CD4-positive, CD25-positive, alpha-beta regulatory T cell (primary cell): ENCODE results near the gene RIMBP2. TPM values are rescaled to one million over a fixed set of nuclear protein-coding genes. Genes with fewer than 3 reads are reported as not detected.
A peak's percentile ranks its signal among the peaks of the same experiment; 100 is the strongest.

ENCODE experiments used
- ATAC-seq, 2 donors: fragments of 150-1000 bp; cut with Tn5 transposase; one replicate each; pipeline ENCODE4 v1.10.0; 2021; ENCODE audit warnings: low read depth in 2 of 2, moderate number of reproducible peaks in 2 of 2, moderate library complexity in 1 of 2
- DNase-seq, 3 donors: peaks; one replicate each; pipeline versions ENCODE4 v3.0.0 to v3.0.0-alpha.2; 2012 to 2022; ENCODE audit warnings: mixed read lengths in 1 of 3
- H3K27ac ChIP-seq: one replicate; pipeline ENCODE4 v1.7.0; 2013; ENCODE audit warnings: mild to moderate bottlenecking, low read length; ENCODE audit not compliant: insufficient read depth, poor library complexity, severe bottlenecking
- H3K27me3 ChIP-seq: one replicate; pipeline ENCODE4 v1.7.0; 2013; ENCODE audit warnings: low read length; ENCODE audit not compliant: control insufficient read depth, insufficient read depth
- H3K36me3 ChIP-seq: one replicate; pipeline ENCODE4 v1.7.0; 2013; ENCODE audit warnings: mild to moderate bottlenecking, low read length, moderate library complexity; ENCODE audit not compliant: control insufficient read depth, insufficient read depth
- H3K4me1 ChIP-seq: 2 replicates; pipeline ENCODE4 v1.7.0; 2013; ENCODE audit warnings: mild to moderate bottlenecking, low read length; ENCODE audit not compliant: insufficient read depth, control insufficient read depth, poor library complexity, severe bottlenecking
- H3K4me3 ChIP-seq: one replicate; pipeline ENCODE4 v1.7.0; 2013; ENCODE audit warnings: low read depth, mild to moderate bottlenecking, low read length, moderate library complexity
- H3K9me3 ChIP-seq, 2 experiments: 1 replicate in 1 of 2; 2 replicates in 1 of 2; pipeline ENCODE4 v1.7.0; 2013; ENCODE audit warnings: low read length in 2 of 2, mild to moderate bottlenecking in 1 of 2, moderate library complexity in 1 of 2; ENCODE audit not compliant: control insufficient read depth in 2 of 2
- H3K27ac Mint-ChIP-seq, 3 donors: one replicate each; pipeline ENCODE4 v1.8.0; 2020 to 2022; ENCODE audit warnings: mild to moderate bottlenecking in 3 of 3, mixed read lengths in 3 of 3, moderate library complexity in 2 of 3
- H3K27me3 Mint-ChIP-seq: one replicate; pipeline ENCODE4 v1.8.0; 2022; ENCODE audit warnings: mild to moderate bottlenecking, mixed read lengths
- H3K36me3 Mint-ChIP-seq: one replicate; pipeline ENCODE4 v1.8.0; 2020; ENCODE audit warnings: mixed read lengths
- H3K4me1 Mint-ChIP-seq, 4 donors: one replicate each; pipeline ENCODE4 v1.8.0; 2020 to 2022; ENCODE audit warnings: mixed read lengths in 4 of 4, mild to moderate bottlenecking in 1 of 4
- H3K4me3 Mint-ChIP-seq, 4 donors: one replicate each; pipeline ENCODE4 v1.8.0; 2020 to 2022; ENCODE audit warnings: mild to moderate bottlenecking in 4 of 4, mixed read lengths in 4 of 4, moderate library complexity in 3 of 4
- H3K9me3 Mint-ChIP-seq, 7 donors: one replicate each; pipeline ENCODE4 v1.8.0; 2020 to 2022; ENCODE audit warnings: mixed read lengths in 7 of 7, mild to moderate bottlenecking in 3 of 7, moderate library complexity in 2 of 7
- polyA plus RNA-seq, 4 donors: library from polyadenylated mRNA; unstranded; fragments of 300-500 nt; fragmentation: Illumina TruSeq; gene quantifications; one replicate each; pipeline ENCODE4 v1.2.3, GENCODE V29; 2021
- total RNA-seq: library from RNA; stranded (reverse); gene quantifications from one replicate; pipeline ENCODE4 v1.2.3, GENCODE V29; 2022

Gene RIMBP2
- total and polyA plus RNA-seq, 5 donors from 2014 or later: not detected

DNA sequence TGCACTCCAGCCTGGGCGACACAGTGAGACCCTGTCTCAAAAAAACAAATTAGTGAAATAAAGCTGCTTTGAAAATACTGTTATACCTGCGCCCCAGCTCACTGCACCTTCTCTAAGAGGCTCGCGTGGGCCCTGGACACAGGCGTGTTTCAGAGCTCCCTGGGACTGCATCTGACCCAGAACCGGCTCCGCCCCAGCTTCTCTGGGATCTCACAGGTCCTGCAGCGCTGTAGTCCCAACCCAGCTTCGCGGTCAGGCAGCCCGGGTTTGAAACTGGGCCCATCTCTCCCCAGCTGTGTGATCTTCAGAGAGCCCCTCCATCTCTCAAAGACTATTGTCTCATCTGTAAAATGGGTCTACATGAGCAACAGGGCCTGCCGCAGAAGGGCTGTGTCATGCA lies 7.5 kb downstream of the RIMBP2 start:
- DNase-seq (no peak), ATAC-seq (no peak)
- H3K27me3 Mint-ChIP-seq: peaks cover 17% of the 10 kb centered on the region
- no peak overlapping the region for H3K4me3 ChIP-seq
- no peak overlapping the region for H3K4me3 Mint-ChIP-seq
- no peaks in the 10 kb centered on the region for H3K27me3 ChIP-seq
- H3K27ac ChIP-seq: no peak overlapping the region
- H3K36me3 ChIP-seq: no peaks in the 10 kb centered on the region
- no peaks in the 10 kb centered on the region for H3K4me1 ChIP-seq
- H3K9me3 ChIP-seq: no peaks in the 10 kb centered on the region
- no peaks in the 10 kb centered on the region for H3K36me3 Mint-ChIP-seq
- H3K27ac Mint-ChIP-seq: no peak overlapping the region
- peaks cover 0 to 6% (median 0%) of the 10 kb centered on the region in 7 donors for H3K9me3 Mint-ChIP-seq
- peaks cover 0 to 8% (median 2%) of the 10 kb centered on the region in 4 donors for H3K4me1 Mint-ChIP-seq

DNA sequence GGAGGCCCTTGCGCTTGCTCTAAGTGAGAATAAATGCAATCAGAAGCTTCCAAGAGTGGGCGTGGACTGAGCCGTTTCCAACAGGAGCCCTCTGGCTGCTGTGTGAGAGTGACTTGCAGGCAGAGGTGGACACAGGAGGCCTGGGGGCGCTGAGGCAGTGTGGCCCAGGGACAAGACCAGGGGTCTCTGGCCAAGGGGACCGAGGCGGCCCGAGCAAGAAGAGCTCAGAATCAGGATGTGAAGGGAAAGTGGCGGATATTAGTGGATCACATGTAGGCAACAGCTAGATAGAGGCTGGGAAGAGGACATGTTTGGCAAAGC lies 8.6 kb downstream of the RIMBP2 start:
- ATAC-seq: no peak
- no peak overlapping the region for H3K4me3 Mint-ChIP-seq
- no peak for DNase-seq
- Histone ChIP-seq H3K9me3 (no peaks in the 10 kb centered on the region), H3K4me3 (no peak overlapping the region), H3K36me3 (no peaks in the 10 kb centered on the region), H3K27ac (no peak overlapping the region), H3K4me1 (no peaks in the 10 kb centered on the region), H3K27me3 (no peaks in the 10 kb centered on the region)
- H3K27me3 Mint-ChIP-seq: peaks cover 9% of the 10 kb centered on the region
- no peak overlapping the region for H3K27ac Mint-ChIP-seq
- H3K4me1 Mint-ChIP-seq: peaks cover 0 to 4% (median 2%) of the 10 kb centered on the region in 4 donors
- H3K36me3 Mint-ChIP-seq: no peaks in the 10 kb centered on the region
- H3K9me3 Mint-ChIP-seq: peaks cover 0 to 3% (median 0%) of the 10 kb centered on the region in 7 donors

DNA sequence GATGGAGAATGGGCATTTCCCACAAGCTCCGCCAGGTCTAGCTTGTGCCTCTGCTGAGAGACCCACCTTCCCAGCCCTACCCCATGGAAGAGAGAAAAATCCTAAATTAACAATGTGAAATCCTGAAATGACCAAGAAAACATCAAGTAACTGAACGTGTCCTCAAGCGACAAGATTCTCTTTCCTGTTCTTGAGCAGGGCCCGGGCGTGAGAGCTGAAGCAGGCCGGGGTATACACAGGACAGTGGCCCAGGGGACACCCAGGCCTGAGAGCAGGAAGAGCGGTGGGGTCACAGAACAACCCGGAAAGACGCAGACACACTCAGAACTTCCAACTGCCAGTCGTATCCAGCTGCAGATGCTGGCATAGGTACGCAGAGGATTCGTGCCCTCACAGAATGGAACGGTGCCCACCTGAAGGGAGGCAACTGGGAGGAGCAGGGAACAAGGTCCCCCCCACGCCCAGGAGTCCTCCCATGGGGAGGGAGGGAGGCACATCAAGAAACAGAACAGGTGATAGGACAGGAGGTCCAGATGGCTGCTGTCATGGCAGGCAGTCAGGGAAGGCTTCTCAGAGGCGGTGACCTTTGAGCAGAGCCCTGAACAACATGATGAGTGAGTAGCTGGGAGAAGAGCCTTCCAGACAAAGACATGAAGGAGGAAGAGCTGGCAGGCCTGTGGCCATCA lies 9.1 kb downstream of the RIMBP2 start:
- Mint-ChIP-seq H3K36me3 (no peaks in the 10 kb centered on the region), H3K4me3 (no peak overlapping the region), H3K27ac (no peak overlapping the region), H3K4me1 (peaks cover 0 to 3% (median 0%) of the 10 kb centered on the region in 4 donors), H3K9me3 (no peaks in the 10 kb centered on the region), H3K27me3 (peaks cover 6% of the 10 kb centered on the region)
- DNase-seq (no peak), ATAC-seq (no peak)
- Histone ChIP-seq H3K9me3 (no peaks in the 10 kb centered on the region), H3K27ac (no peak overlapping the region), H3K4me1 (no peaks in the 10 kb centered on the region), H3K27me3 (no peaks in the 10 kb centered on the region), H3K4me3 (no peak overlapping the region), H3K36me3 (no peaks in the 10 kb centered on the region)

DNA sequence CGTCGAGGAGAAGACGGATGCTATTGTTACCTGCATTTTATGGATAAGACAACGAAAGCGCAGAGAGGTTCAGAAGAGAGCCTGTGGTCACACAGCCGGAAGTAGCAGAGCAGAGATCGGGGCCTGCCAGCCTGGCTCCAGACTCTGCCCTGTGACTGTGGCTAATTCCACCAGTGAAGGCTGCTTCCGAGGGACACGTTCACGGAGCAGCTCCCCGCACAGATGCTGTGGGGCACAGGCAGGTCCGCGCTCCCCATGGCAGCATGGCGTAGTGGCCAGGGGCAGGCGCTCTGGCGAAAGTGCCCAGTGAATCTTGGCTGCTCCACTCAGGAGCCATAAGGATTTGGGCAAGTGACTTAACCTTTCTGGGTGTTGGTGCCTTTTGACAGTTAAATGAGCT lies 9.8 kb downstream of the RIMBP2 start:
- DNase-seq (no peak), ATAC-seq (no peak)
- H3K27ac ChIP-seq: no peak overlapping the region
- H3K4me3 Mint-ChIP-seq: no peak overlapping the region
- peaks cover 6% of the 10 kb centered on the region for H3K27me3 Mint-ChIP-seq
- no peaks in the 10 kb centered on the region for H3K9me3 Mint-ChIP-seq
- no peaks in the 10 kb centered on the region for H3K36me3 Mint-ChIP-seq
- H3K9me3 ChIP-seq: no peaks in the 10 kb centered on the region
- H3K27ac Mint-ChIP-seq: no peak overlapping the region
- no peaks in the 10 kb centered on the region for H3K36me3 ChIP-seq
- no peaks in the 10 kb centered on the region for H3K4me1 Mint-ChIP-seq
- no peak overlapping the region for H3K4me3 ChIP-seq
- no peaks in the 10 kb centered on the region for H3K27me3 ChIP-seq
- no peaks in the 10 kb centered on the region for H3K4me1 ChIP-seq

DNA sequence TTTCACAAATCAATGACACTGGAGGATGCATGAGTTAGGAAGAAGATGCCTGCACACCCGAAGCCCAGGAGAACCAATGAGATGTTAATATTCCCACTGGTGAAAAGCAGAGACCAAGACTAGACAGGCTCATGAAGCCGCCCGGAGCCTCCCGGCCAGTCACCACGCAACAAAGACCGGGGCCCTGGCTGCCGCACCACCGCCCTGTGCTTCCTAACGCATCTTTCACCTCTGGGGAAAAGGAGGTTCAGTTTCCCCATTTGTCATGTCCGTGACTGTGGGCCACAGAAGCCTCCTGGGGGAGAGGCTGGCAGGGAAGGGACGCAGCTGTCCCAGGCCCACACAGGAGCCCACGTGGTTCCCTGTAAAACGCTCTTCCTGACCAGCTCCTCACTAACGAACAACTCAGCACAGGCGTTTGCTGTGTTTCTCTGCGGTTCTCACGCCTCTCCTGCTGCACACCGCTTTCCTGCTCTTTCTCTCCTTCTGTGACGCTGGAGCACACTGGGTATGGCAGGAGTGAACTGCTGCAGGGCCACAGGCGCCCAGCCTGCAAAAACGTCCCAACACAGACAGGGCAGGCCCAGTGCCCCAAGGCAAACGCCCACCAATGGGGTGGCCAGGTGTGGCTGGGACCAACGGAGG lies 10.8 kb downstream of the RIMBP2 start:
- H3K27ac Mint-ChIP-seq: peak overlapping the region in 1 of 3 donors; percentile 75
- no peaks in the 10 kb centered on the region for H3K4me1 Mint-ChIP-seq
- no peaks in the 10 kb centered on the region for H3K9me3 Mint-ChIP-seq
- Histone ChIP-seq H3K4me1 (no peaks in the 10 kb centered on the region), H3K27ac (no peak overlapping the region), H3K27me3 (no peaks in the 10 kb centered on the region), H3K4me3 (no peak overlapping the region), H3K9me3 (no peaks in the 10 kb centered on the region), H3K36me3 (no peaks in the 10 kb centered on the region)
- ATAC-seq (no peak), DNase-seq (no peak)
- no peaks in the 10 kb centered on the region for H3K27me3 Mint-ChIP-seq
- no peaks in the 10 kb centered on the region for H3K36me3 Mint-ChIP-seq
- no peak overlapping the region for H3K4me3 Mint-ChIP-seq

DNA sequence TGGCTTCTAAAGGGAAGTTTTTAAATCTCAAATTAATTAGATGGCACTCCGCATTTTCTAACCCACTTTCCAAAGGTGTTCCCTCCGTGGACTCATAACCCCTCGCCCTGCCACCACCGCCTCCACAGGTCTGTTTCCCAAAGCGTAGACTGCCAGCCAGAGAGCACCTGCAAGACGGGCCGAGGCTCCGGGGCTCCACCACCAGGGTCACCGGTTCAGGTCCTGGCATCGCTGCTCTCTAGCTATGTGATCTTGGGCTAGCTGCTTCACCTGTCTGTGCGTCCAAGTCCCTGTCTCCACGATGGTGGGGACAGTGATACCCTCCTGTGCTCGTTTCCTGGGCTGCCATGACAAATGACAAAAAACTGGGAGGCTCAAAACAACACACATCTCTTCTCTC lies 11.5 kb downstream of the RIMBP2 start:
- H3K9me3 Mint-ChIP-seq: no peaks in the 10 kb centered on the region
- Histone ChIP-seq H3K4me1 (no peaks in the 10 kb centered on the region), H3K9me3 (no peaks in the 10 kb centered on the region), H3K27me3 (no peaks in the 10 kb centered on the region), H3K27ac (no peak overlapping the region), H3K4me3 (no peak overlapping the region), H3K36me3 (no peaks in the 10 kb centered on the region)
- no peaks in the 10 kb centered on the region for H3K36me3 Mint-ChIP-seq
- H3K4me3 Mint-ChIP-seq: no peak overlapping the region
- no peak for DNase-seq
- no peak for ATAC-seq
- H3K27ac Mint-ChIP-seq: no peak overlapping the region
- H3K27me3 Mint-ChIP-seq: no peaks in the 10 kb centered on the region
- H3K4me1 Mint-ChIP-seq: no peaks in the 10 kb centered on the region

DNA sequence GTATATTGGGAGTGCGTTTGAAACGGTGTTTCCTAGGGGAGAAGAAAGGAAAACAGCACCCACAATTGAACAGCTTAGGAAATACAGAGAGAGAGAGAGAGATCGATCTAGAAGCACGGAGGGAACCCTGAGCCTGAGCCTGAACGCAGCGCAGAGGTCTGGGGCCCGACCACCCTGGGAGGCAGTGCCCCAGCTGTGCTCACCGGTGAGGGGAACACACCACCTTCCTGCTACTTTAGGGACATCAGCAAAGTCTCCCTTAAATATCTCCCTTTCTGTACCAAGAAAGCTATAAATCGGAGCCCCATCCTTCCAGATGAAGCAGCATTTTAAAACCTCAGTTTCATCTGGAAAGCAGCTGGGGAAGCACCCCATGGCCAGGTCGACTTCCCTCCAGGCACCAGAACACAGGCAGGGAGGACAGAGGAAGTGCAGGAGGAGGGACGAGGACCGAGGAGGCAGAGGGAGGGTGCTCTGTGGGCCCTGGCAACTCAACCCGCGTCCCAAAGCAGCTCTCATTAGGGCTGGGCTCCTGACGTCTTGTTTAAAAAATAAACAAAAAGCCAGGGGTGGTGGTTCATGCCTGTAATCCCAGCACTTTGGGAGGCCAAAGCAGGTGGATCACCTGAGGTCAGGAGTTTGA lies 12.2 kb downstream of the RIMBP2 start:
- H3K4me3 Mint-ChIP-seq: no peak overlapping the region
- Histone ChIP-seq H3K4me1 (no peaks in the 10 kb centered on the region), H3K27ac (no peak overlapping the region), H3K36me3 (no peaks in the 10 kb centered on the region), H3K9me3 (no peaks in the 10 kb centered on the region), H3K4me3 (no peak overlapping the region), H3K27me3 (no peaks in the 10 kb centered on the region)
- no peaks in the 10 kb centered on the region for H3K9me3 Mint-ChIP-seq
- H3K27ac Mint-ChIP-seq: peak overlapping the region in 1 of 3 donors; percentile 81
- DNase-seq (no peak), ATAC-seq (no peak)
- H3K4me1 Mint-ChIP-seq: no peaks in the 10 kb centered on the region
- H3K27me3 Mint-ChIP-seq: peaks cover under 1% of the 10 kb centered on the region
- no peaks in the 10 kb centered on the region for H3K36me3 Mint-ChIP-seq
